ENCODE data around the gene PTPN1.
"Not testable (repeated sequence)": the region's sequence is repeated elsewhere in the genome, so short reads cannot be mapped to it uniquely, and the experiment has no call there.

The PTPN1 gene

GRCh38 chr20:50607436-50607835 is 97.3 kb downstream of the PTPN1 start:
- Histone ChIP-seq H3K27me3 (ENCODE audit: insufficient read depth, low read length) (no peaks in the 10 kb centered on the region), H3K9ac (ENCODE audit: low read depth, low read length) (no peak overlapping the region), H3K36me3 (ENCODE audit: insufficient read depth, low read depth, low read length) (no peaks in the 10 kb centered on the region), H3K9me3 (ENCODE audit: insufficient read depth, low read depth, low read length) (no peaks in the 10 kb centered on the region), H3K4me3 (ENCODE audit: low read length) (no peak overlapping the region), H3K4me1 (ENCODE audit: insufficient read depth, low read length) (no peaks in the 10 kb centered on the region), H3K27ac (ENCODE audit: low read length) (no peak overlapping the region)

GRCh38 chr20:50607850-50608749 is 97.9 kb downstream of the PTPN1 start:
- H3K27me3 ChIP-seq (ENCODE audit: insufficient read depth, low read length), result no peaks in the 10 kb centered on the region
- no peak overlapping the region for H3K9ac ChIP-seq (ENCODE audit: low read depth, low read length)
- H3K4me3 ChIP-seq (ENCODE audit: low read length), result no peak overlapping the region
- no peak overlapping the region for H3K27ac ChIP-seq (ENCODE audit: low read length)
- no peaks in the 10 kb centered on the region for H3K9me3 ChIP-seq (ENCODE audit: insufficient read depth, low read depth, low read length)
- H3K36me3 ChIP-seq (ENCODE audit: insufficient read depth, low read depth, low read length), result no peaks in the 10 kb centered on the region
- no peaks in the 10 kb centered on the region for H3K4me1 ChIP-seq (ENCODE audit: insufficient read depth, low read length)

- H3K4me1 ChIP-seq (ENCODE audit: insufficient read depth, low read length), result no peaks in the 10 kb centered on the region
- no peaks in the 10 kb centered on the region for H3K9me3 ChIP-seq (ENCODE audit: insufficient read depth, low read depth, low read length)
- H3K36me3 ChIP-seq (ENCODE audit: insufficient read depth, low read depth, low read length), result no peaks in the 10 kb centered on the region
- no peaks in the 10 kb centered on the region for H3K27me3 ChIP-seq (ENCODE audit: insufficient read depth, low read length)
- H3K9ac ChIP-seq (ENCODE audit: low read depth, low read length), result no peak overlapping the region
- no peak overlapping the region for H3K27ac ChIP-seq (ENCODE audit: low read length)
- H3K4me3 ChIP-seq (ENCODE audit: low read length), result no peak overlapping the region
Measured at GRCh38 chr20:50608750-50609104, 98.5 kb downstream of the PTPN1 start.

DNA sequence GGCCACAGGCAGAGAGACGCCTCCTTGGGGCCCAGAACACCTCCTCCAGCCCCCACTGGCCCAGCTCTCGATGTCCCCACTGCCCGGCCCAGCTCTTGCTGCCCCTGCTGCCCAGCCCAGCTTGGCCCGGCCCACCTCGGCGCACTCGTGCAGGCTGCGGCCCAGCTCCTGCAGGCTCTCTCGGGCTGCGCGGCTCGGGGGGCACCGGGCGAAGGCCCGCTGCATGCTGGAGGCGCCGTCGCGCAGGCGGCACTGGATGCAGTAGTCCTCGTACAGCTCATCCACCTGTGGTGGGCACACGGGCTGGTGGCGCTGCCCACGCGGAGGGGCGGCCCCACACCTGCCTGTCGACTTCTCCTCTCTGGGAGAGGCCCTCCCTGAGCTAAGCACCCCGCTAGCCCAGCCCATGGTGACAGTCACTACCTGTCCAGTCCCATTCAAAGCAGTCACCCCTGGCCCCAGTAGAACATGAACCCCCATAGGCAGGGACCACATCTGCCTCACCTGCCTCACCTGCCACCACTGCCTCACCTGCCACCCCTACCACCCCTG is 99.3 kb downstream of the PTPN1 start:
- Histone ChIP-seq H3K9me3 (ENCODE audit: insufficient read depth, low read depth, low read length) (no peaks in the 10 kb centered on the region), H3K4me3 (ENCODE audit: low read length) (no peak overlapping the region), H3K36me3 (ENCODE audit: insufficient read depth, low read depth, low read length) (no peaks in the 10 kb centered on the region), H3K27me3 (ENCODE audit: insufficient read depth, low read length) (no peaks in the 10 kb centered on the region), H3K27ac (ENCODE audit: low read length) (no peak overlapping the region), H3K4me1 (ENCODE audit: insufficient read depth, low read length) (no peaks in the 10 kb centered on the region), H3K9ac (ENCODE audit: low read depth, low read length) (no peak overlapping the region)

GRCh38 chr20:50610212-50610718 is 100.1 kb downstream of the PTPN1 start:
- Histone ChIP-seq H3K27ac (ENCODE audit: low read length) (no peak overlapping the region), H3K27me3 (ENCODE audit: insufficient read depth, low read length) (no peaks in the 10 kb centered on the region), H3K9ac (ENCODE audit: low read depth, low read length) (no peak overlapping the region), H3K36me3 (ENCODE audit: insufficient read depth, low read depth, low read length) (no peaks in the 10 kb centered on the region), H3K9me3 (ENCODE audit: insufficient read depth, low read depth, low read length) (no peaks in the 10 kb centered on the region), H3K4me3 (ENCODE audit: low read length) (no peak overlapping the region), H3K4me1 (ENCODE audit: insufficient read depth, low read length) (no peaks in the 10 kb centered on the region)

DNA sequence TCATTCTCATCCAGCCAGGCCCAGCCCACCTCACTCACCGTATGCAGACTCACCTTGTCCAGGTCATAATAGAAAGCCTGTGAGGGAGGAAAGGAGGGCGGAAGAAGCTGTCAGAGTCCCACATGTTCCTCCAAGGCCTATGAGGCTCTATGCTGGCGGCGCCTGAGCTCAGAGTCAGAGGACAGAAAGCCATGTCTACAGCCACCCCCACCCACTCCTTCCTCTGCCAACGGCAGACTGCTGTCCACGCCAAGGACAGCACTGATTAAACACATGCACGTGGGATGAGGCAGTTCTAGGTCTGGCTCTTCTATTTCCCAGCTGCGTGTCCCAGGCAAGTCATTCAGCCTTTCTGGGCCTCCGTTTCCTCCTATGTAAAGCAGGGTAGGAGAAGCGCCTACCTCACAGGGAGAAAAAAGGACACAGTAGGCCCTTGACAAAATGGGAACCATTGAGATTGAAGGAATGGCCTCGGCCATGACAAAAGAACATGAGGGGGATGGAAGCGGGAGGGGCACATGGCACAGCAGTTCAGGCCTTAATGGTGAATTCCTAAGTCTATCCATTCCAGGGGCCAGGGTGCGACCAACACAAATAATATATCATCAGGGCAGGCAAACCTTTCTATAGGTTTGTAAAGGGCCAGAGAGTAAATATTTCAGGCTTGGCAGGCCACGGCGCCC is 101.1 kb downstream of the PTPN1 start:
- Histone ChIP-seq H3K27ac (ENCODE audit: low read length) (no peak overlapping the region), H3K36me3 (ENCODE audit: insufficient read depth, low read depth, low read length) (no peaks in the 10 kb centered on the region), H3K9ac (ENCODE audit: low read depth, low read length) (0 out of 2 replicates have a peak overlapping the region, but pooled peaks have one; percentile 10), H3K4me1 (ENCODE audit: insufficient read depth, low read length) (no peaks in the 10 kb centered on the region), H3K4me3 (ENCODE audit: low read length) (no peak overlapping the region), H3K9me3 (ENCODE audit: insufficient read depth, low read depth, low read length) (no peaks in the 10 kb centered on the region), H3K27me3 (ENCODE audit: insufficient read depth, low read length) (no peaks in the 10 kb centered on the region)

GRCh38 chr20:50613438-50614169 is 103.4 kb downstream of the PTPN1 start:
- Histone ChIP-seq H3K4me3 (ENCODE audit: low read length) (no peak overlapping the region), H3K27ac (ENCODE audit: low read length) (no peak overlapping the region), H3K9ac (ENCODE audit: low read depth, low read length) (no peak overlapping the region), H3K4me1 (ENCODE audit: insufficient read depth, low read length) (no peaks in the 10 kb centered on the region), H3K9me3 (ENCODE audit: insufficient read depth, low read depth, low read length) (no peaks in the 10 kb centered on the region), H3K36me3 (ENCODE audit: insufficient read depth, low read depth, low read length) (no peaks in the 10 kb centered on the region), H3K27me3 (ENCODE audit: insufficient read depth, low read length) (no peaks in the 10 kb centered on the region)

GRCh38 chr20:50615407-50615806 is 105.2 kb downstream of the PTPN1 start:
- Histone ChIP-seq H3K36me3 (ENCODE audit: insufficient read depth, low read depth, low read length) (no peaks in the 10 kb centered on the region), H3K27me3 (ENCODE audit: insufficient read depth, low read length) (no peaks in the 10 kb centered on the region), H3K4me1 (ENCODE audit: insufficient read depth, low read length) (no peaks in the 10 kb centered on the region), H3K4me3 (ENCODE audit: low read length) (no peak overlapping the region), H3K9ac (ENCODE audit: low read depth, low read length) (no peak overlapping the region), H3K9me3 (ENCODE audit: insufficient read depth, low read depth, low read length) (no peaks in the 10 kb centered on the region), H3K27ac (ENCODE audit: low read length) (no peak overlapping the region)

GRCh38 chr20:50617022-50617421 is 106.8 kb downstream of the PTPN1 start:
- Histone ChIP-seq H3K27ac (ENCODE audit: low read length) (no peak overlapping the region), H3K27me3 (ENCODE audit: insufficient read depth, low read length) (no peaks in the 10 kb centered on the region), H3K9me3 (ENCODE audit: insufficient read depth, low read depth, low read length) (peaks cover 8% of the 10 kb centered on the region), H3K36me3 (ENCODE audit: insufficient read depth, low read depth, low read length) (no peaks in the 10 kb centered on the region), H3K4me1 (ENCODE audit: insufficient read depth, low read length) (no peaks in the 10 kb centered on the region), H3K9ac (ENCODE audit: low read depth, low read length) (no peak overlapping the region), H3K4me3 (ENCODE audit: low read length) (no peak overlapping the region)

- Histone ChIP-seq H3K27ac (ENCODE audit: low read length) (no peak overlapping the region), H3K9me3 (ENCODE audit: insufficient read depth, low read depth, low read length) (peaks cover 8% of the 10 kb centered on the region), H3K36me3 (ENCODE audit: insufficient read depth, low read depth, low read length) (no peaks in the 10 kb centered on the region), H3K4me1 (ENCODE audit: insufficient read depth, low read length) (no peaks in the 10 kb centered on the region), H3K9ac (ENCODE audit: low read depth, low read length) (no peak overlapping the region), H3K4me3 (ENCODE audit: low read length) (no peak overlapping the region), H3K27me3 (ENCODE audit: insufficient read depth, low read length) (no peaks in the 10 kb centered on the region)
Measured at GRCh38 chr20:50618537-50618936, 108.4 kb downstream of the PTPN1 start.

DNA sequence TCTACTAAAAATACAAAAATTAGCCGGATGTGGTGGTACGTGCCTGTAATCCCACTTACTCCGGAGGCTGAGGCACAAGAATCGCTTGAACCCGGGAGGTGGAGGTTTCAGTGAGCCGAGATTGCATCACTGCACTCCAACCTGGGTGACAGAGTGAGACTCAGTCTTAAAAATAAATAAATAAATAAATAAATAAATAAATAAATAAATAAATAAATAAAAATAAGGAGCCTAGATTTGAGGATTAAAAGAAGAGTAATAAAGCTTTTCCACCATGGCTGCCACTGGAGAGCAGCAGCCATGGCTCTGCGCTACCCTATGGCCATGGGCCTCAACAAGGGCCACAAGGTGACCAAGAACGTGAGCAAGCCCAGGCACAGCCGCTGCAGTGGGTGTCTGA is 110.3 kb downstream of the PTPN1 start:
- H3K4me3 ChIP-seq (ENCODE audit: low read length); H3K27me3 ChIP-seq (ENCODE audit: insufficient read depth, low read length); H3K36me3 ChIP-seq (ENCODE audit: insufficient read depth, low read depth, low read length); H3K9me3 ChIP-seq (ENCODE audit: insufficient read depth, low read depth, low read length); H3K4me1 ChIP-seq (ENCODE audit: insufficient read depth, low read length); H3K27ac ChIP-seq (ENCODE audit: low read length); H3K9ac ChIP-seq (ENCODE audit: low read depth, low read length): not testable (repeated sequence)

Data from iPS-20b (cell line).